K562 (cell line): ENCODE measurements around the gene NFE2. TPM values are rescaled to one million over a fixed set of nuclear protein-coding genes. Genes with fewer than 3 reads are reported as not detected.
A peak's percentile ranks its signal among the peaks of the same experiment; 100 is the strongest.

Experiments
- ARID4B ChIP-seq: sonication (generic); formaldehyde crosslinking; IDR thresholded peaks from 2 replicates; pipeline ENCODE4 v1.8.0; 2022; ENCODE audit warnings: mild to moderate bottlenecking, missing genetic modification reagents
- BRF2 ChIP-seq: IDR thresholded peaks from 3 replicates; pipeline ENCODE4 v1.6.1; 2011; ENCODE audit warnings: borderline replicate concordance, mild to moderate bottlenecking; ENCODE audit not compliant: insufficient read length, insufficient read depth
- CBFA2T2 ChIP-seq: fragments of 450-650 bp; conservative IDR thresholded peaks from 2 replicates; pipeline ENCODE4 v1.6.1; 2017; ENCODE audit warnings: mild to moderate bottlenecking
- CBX3 ChIP-seq, 2 experiments: IDR thresholded peaks; 1 replicate in 1 of 2; 2 replicates in 1 of 2; pipeline ENCODE4 v1.6.1; 2012; ENCODE audit warnings: inconsistent platforms in 2 of 2, low read length in 2 of 2, borderline replicate concordance in 1 of 2, control low read depth in 1 of 2
- CXXC5 ChIP-seq: fragments of 250-450 bp; sonication (Bioruptor Pico); IDR thresholded peaks from 2 replicates; pipeline ENCODE4 v1.8.0; 2022; ENCODE audit warnings: inconsistent platforms, mild to moderate bottlenecking, moderate library complexity
- EP300 ChIP-seq: IDR thresholded peaks from 2 replicates; pipeline ENCODE4 v1.6.1; 2012; ENCODE audit warnings: low read length, improper control_type of control experiment
- FOXA1 ChIP-seq: fragments of 450-650 bp; IDR thresholded peaks from 2 replicates; pipeline ENCODE4 v1.6.1; 2016; ENCODE audit warnings: mild to moderate bottlenecking, borderline replicate concordance
- MTA1 ChIP-seq: fragments of 450-650 bp; IDR thresholded peaks from 2 replicates; pipeline ENCODE4 v1.6.1; 2017; ENCODE audit warnings: borderline replicate concordance
- MTA3 ChIP-seq: fragments of 450-650 bp; formaldehyde crosslinking; IDR thresholded peaks from 2 replicates; pipeline ENCODE4 v1.6.1; 2017; ENCODE audit warnings: mild to moderate bottlenecking, borderline replicate concordance
- NBN ChIP-seq: fragments of 450-650 bp; IDR thresholded peaks from 2 replicates; pipeline ENCODE4 v1.6.1; 2016; ENCODE audit warnings: low read depth, mild to moderate bottlenecking
- NFRKB ChIP-seq: fragments of 450-650 bp; IDR thresholded peaks from 2 replicates; pipeline ENCODE4 v1.6.1; 2016; ENCODE audit warnings: low read depth
- NR2F6 ChIP-seq: fragments of 450-650 bp; formaldehyde crosslinking; IDR thresholded peaks from 2 replicates; pipeline ENCODE4 v1.4.0; 2020; ENCODE audit warnings: mild to moderate bottlenecking
- PKNOX1 ChIP-seq: fragments of 450-650 bp; IDR thresholded peaks from 2 replicates; pipeline ENCODE4 v1.6.1; 2016
- POLR2A ChIP-seq: fragments of 450-650 bp; conservative IDR thresholded peaks from 2 replicates; pipeline ENCODE4 v1.6.1; 2016
- SUPT5H ChIP-seq: fragments of 450-650 bp; IDR thresholded peaks from 2 replicates; pipeline ENCODE4 v1.6.1; 2016
- TBL1XR1 ChIP-seq, 2 experiments: IDR thresholded peaks; 2 replicates each; pipeline ENCODE4 v1.6.1; 2012; ENCODE audit warnings: improper control_type of control experiment in 2 of 2, low read length in 2 of 2, mild to moderate bottlenecking in 1 of 2
- ZBTB2 ChIP-seq: fragments of 450-650 bp; IDR thresholded peaks from 2 replicates; pipeline ENCODE4 v1.6.1; 2016; ENCODE audit warnings: antibody characterized with exemption
- ZFP30 ChIP-seq: fragments of 250-450 bp; sonication (Bioruptor Pico); IDR thresholded peaks from 2 replicates; pipeline ENCODE4 v1.8.0; 2022; ENCODE audit warnings: moderate library complexity, mild to moderate bottlenecking, inconsistent platforms, borderline replicate concordance
- ZNF146 ChIP-seq: IDR thresholded peaks from one replicate; pipeline ENCODE4 v1.6.1; 2018; ENCODE audit warnings: missing compliant biosample characterization; ENCODE audit not compliant: unreplicated experiment
- ZNF384 ChIP-seq: IDR thresholded peaks from 2 replicates; pipeline ENCODE4 v1.6.1; 2012; ENCODE audit warnings: low read depth, low read length, improper control_type of control experiment
- ZNF695 ChIP-seq: fragments of 450-650 bp; formaldehyde crosslinking; IDR thresholded peaks from 2 replicates; pipeline ENCODE4 v1.4.0; 2020; ENCODE audit warnings: mild to moderate bottlenecking, moderate library complexity
- ZNF766 ChIP-seq: fragments of 200-800 bp; sonication (Bioruptor generic); conservative IDR thresholded peaks from 2 replicates; pipeline ENCODE4 v1.6.1; 2016; ENCODE audit warnings: missing genetic modification characterization, missing compliant biosample characterization
- polyA plus RNA-seq, 8 experiments: library from polyadenylated mRNA; depleted of rRNA in 4 of 8; stranded (reverse) in 5 of 8; unstranded in 3 of 8; fragments of >200 nt; fragmentation: Nextera tagmentation in 2 of 8; fragmentation: Illumina TruSeq in 1 of 8; extraction: Ambion mirVana in 2 of 8; extraction: Trizol in 1 of 8; gene quantifications; 2 replicates each; pipeline versions ENCODE4 v1.2.1 to v1.2.3, GENCODE V29; 2011 to 2014; ENCODE audit warnings: inconsistent platforms in 1 of 8, missing spikeins in 1 of 8
- total RNA-seq, 7 experiments: library from RNA; depleted of rRNA in 6 of 7; stranded (reverse); fragments of >200 nt in 6 of 7; fragmentation: Illumina TruSeq in 2 of 7; extraction: Trizol in 2 of 7; gene quantifications; 2 replicates each; pipeline versions ENCODE4 v1.2.1 to v1.2.3, GENCODE V29; 2011 to 2021; ENCODE audit warnings: low replicate concordance in 1 of 7

Gene NFE2
- total and polyA plus RNA-seq, 9 of the 15 experiments (the other 6 are each of a cell fraction or from before 2014, with no cell fraction given), result 12.3 to 282 (median 208) TPM

GRCh38 chr12:54296393-54297099 lies 4.3 kb downstream of the NFE2 start (continued):
- TF ChIP-seq PKNOX1 (no peak; the same call in 1 of the 2 replicates), ARID4B (CRISPR knock-in tag) (peak; percentile 79), ZNF384 (0 out of 2 replicates have a peak, but pooled peaks have one; percentile 29), TBL1XR1 (IDR thresholded peaks at IDR 0.05; ENCODE audit: low read length in 2 of 2) (peak; percentile 9 to 50; a peak in 1 of 4 replicates), NFRKB (peak; percentile 84), NBN (peak; percentile 68), ZFP30 (CRISPR knock-in tag) (no peak), FOXA1 (no peak), ZNF146 (CRISPR knock-in tag) (no peak), BRF2 (no peak), ZNF695 (CRISPR knock-in tag) (no peak), SUPT5H (peak; percentile 68), MTA1 (peak; percentile 49; the same call in 1 of the 2 replicates), CBFA2T2 (peak; percentile 82), MTA3 (0 out of 2 replicates have a peak, but pooled peaks have one; percentile 55), POLR2A (peak; percentile 34), NR2F6 (no peak), ZBTB2 (peak; percentile 55; the same call in 1 of the 2 replicates), CXXC5 (0 out of 2 replicates have a peak, but pooled peaks have one; percentile 37), EP300 (peak; percentile 72), CBX3 (IDR thresholded peaks at IDR 0.05; ENCODE audit: borderline replicate concordance in 1 of 2, low read length in 2 of 2) (0 out of 3 replicates have a peak, but pooled peaks of 1 of the 2 experiments have one; percentile 36), ZNF766 (CRISPR knock-in tag) (0 out of 2 replicates have a peak, but pooled peaks have one; percentile 18)
